ENCODE measurements around the gene FUCA1. TPM values are rescaled to one million over a fixed set of nuclear protein-coding genes. Genes with fewer than 3 reads are reported as not detected.
"Not testable (repeated sequence)": the region's sequence is repeated elsewhere in the genome, so short reads cannot be mapped to it uniquely, and the experiment has no call there.

Gene FUCA1
- total RNA-seq, 4 donors from 2014 or later = 31.7 to 49.5 (median 45.7) TPM

DNA sequence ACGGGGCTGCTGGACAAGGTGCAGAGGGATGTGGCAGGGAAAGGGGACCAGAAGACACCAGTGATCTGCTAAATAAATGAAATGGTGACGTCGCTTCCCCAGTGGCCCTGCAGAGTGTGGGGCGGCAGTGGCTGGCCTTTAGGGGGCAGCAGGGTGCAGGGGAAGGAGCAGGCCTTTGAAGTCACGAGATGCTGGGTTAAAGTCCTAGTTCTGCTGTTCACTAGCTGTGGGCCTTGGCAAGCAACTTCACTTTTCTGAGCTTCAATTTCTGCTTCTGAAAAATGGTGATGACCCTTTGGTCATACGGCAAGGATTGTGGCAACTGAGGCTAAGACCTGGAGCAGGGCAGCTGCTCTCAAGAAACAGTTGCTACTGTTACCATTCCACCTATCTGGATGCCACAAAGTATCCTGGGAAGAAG, 58.3 kb downstream of the FUCA1 start:
- ATAC-seq (ENCODE audit: low FRiP score) (peak; percentile 52), DNase-seq (ENCODE audit: low spot score) (no peak)
- TF ChIP-seq, protein P1, sequence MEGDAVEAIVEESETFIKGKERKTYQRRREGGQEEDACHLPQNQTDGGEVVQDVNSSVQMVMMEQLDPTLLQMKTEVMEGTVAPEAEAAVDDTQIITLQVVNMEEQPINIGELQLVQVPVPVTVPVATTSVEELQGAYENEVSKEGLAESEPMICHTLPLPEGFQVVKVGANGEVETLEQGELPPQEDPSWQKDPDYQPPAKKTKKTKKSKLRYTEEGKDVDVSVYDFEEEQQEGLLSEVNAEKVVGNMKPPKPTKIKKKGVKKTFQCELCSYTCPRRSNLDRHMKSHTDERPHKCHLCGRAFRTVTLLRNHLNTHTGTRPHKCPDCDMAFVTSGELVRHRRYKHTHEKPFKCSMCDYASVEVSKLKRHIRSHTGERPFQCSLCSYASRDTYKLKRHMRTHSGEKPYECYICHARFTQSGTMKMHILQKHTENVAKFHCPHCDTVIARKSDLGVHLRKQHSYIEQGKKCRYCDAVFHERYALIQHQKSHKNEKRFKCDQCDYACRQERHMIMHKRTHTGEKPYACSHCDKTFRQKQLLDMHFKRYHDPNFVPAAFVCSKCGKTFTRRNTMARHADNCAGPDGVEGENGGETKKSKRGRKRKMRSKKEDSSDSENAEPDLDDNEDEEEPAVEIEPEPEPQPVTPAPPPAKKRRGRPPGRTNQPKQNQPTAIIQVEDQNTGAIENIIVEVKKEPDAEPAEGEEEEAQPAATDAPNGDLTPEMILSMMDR (IDR thresholded peaks at IDR 0.05) = no peak

- DNase-seq (ENCODE audit: low spot score) (no peak), ATAC-seq (ENCODE audit: low FRiP score) (no peak)
- TF ChIP-seq, protein P1 (IDR thresholded peaks at IDR 0.05) = no peak
Observed at GRCh38 chr1:23807453-23807852, 60.6 kb downstream of the FUCA1 start.

GRCh38 chr1:23806280-23806679, 61.8 kb downstream of the FUCA1 start:
- TF ChIP-seq, protein P1 (IDR thresholded peaks at IDR 0.05) = no peak
- DNase-seq (ENCODE audit: low spot score) = no peak
- ATAC-seq (ENCODE audit: low FRiP score) = no peak

GRCh38 chr1:23805025-23805424, 63.1 kb downstream of the FUCA1 start:
- no peak for ATAC-seq (ENCODE audit: low FRiP score)
- TF ChIP-seq, protein P1 (IDR thresholded peaks at IDR 0.05) = no peak
- no peak for DNase-seq (ENCODE audit: low spot score)

DNA sequence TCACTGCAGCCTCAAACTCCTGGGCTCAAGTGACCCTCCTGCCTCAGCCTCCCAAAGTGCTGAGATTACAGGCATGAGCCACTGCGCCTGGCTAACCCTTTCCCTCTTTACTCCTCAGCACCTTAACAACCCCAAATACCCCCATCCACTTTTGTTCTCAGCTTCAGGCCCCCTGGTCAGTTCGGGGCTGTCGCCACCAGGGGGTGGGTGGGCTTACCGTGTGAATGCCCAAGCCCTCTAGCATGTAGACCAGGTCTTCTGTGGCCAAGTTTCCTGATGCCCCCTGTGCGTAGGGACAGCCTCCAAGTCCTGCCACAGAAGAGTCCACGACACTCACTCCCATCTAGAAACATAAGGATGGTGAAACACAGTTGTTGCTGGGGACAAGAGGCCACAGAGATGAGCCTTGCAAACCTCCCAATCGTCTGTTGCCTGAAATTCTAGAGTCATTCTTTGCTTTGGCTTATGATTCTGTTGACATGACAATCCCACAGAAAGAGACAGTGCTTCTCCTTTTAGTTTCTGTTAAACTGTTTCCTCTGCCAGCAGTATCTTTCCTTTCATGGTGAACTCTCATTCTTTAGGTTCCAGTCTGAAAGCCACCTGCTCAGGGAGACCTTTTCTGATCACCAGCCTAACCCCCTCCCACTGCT, 63.8 kb downstream of the FUCA1 start:
- ATAC-seq (ENCODE audit: low FRiP score) (no peak), DNase-seq (ENCODE audit: low spot score) (no peak)
- TF ChIP-seq, protein P1 (IDR thresholded peaks at IDR 0.05) = no peak

DNA sequence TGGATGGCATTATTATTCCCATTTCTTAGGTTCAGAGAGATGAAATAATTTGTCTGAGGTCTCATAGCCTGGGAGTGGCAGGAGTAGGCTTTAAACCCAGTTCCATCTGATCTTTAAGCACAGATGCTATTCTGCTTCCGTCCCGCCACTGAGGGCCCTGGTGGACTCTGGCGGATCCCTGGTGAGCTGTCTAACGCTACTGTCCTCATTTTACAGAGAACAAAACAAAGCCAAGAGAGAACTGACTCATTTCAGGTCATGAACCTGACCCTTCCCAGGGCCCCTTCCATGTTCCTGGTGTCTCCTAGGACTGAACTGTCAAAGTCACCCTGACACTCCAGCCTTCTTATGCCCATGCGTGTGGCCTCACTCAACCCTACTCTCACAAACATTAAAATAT, 64.4 kb downstream of the FUCA1 start:
- no peak for DNase-seq (ENCODE audit: low spot score)
- ATAC-seq (ENCODE audit: low FRiP score) = no peak
- TF ChIP-seq, protein P1 (IDR thresholded peaks at IDR 0.05) = no peak

DNA sequence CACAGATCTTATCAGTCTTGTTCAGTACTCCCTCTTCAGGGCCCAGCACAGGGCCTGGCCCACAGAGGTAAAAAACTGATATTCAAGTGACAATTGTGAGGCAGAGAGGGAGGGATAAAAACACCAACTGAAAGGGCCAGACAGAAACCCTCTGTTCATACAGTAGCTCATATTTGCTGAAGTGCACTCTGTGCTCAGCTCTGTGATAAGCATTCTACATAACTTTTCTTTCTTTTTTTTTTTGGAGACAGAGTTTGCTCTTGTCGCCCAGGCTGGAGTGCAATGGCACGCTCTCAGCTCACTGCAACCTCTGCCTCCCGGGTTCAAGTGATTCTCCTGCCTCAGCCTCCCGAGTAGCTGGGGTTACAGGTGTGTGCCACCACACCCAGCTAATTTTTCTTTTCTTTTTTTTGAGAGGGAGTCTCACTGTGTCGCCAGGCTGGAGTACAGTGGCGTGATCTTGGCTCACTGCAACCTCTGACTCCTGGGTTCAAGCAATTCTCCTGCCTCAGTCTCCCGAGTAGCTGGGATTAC, 65.2 kb downstream of the FUCA1 start:
- ATAC-seq (ENCODE audit: low FRiP score); DNase-seq (ENCODE audit: low spot score): not testable (repeated sequence)

Measured in omental fat pad (tissue), 4 donors.